HG03103 (cell line): Measurements from ENCODE around the gene AFAP1L2.

Source experiments
- ATAC-seq: cut with Tn5 transposase; IDR thresholded peaks from one replicate; pipeline ENCODE4 v1.9.1; 2021; ENCODE audit warnings: low read depth; ENCODE audit not compliant: unreplicated experiment

The AFAP1L2 gene

DNA sequence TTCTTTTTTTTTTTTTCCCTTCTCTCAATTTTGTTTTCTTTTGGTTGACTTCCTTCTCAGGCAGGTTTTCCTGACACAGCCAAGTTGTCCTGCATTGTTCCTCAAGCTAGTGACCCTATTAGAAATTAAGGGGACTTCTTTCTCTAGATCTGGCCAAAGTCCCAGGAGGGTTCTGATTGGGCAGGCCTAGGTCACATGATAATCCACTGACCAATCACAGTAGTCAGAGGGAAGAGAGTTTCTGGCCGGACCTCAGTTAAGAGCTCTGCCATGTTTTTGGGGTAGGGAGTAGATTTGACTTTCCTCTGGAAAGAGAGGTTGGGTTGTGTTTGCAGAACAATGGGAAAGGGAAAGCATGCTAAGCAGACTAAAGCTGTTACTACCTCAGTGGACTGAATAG lies 149.1 kb downstream of the AFAP1L2 start:
- no peak for ATAC-seq

DNA sequence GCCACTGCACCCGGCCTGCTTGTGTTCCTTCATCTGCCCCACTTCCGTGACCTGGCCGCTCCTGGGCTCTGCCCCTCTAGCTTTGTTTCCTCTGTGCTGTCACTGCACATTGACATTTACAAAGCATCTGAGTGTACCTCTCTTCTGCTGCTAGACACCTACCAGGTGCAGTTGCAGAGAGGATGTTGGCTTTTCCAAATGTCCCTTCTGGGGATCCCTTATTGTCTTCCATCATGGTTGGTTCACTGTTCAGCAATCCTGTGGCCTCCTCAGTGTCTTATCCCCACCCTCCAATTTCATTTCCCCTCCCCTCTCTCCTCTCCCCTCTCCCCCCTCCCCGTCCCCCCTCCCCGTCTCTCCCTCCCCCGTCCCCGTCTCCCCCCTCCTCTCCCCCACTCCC lies 151.4 kb downstream of the AFAP1L2 start:
- ATAC-seq, result no peak

GRCh38 chr10:114252092-114252491 lies 152.2 kb downstream of the AFAP1L2 start:
- ATAC-seq, result no peak

GRCh38 chr10:114250716-114251115 lies 153.6 kb downstream of the AFAP1L2 start:
- ATAC-seq, result no peak

- ATAC-seq, result no peak
Measured at GRCh38 chr10:114250236-114250635, 154.1 kb downstream of the AFAP1L2 start.

DNA sequence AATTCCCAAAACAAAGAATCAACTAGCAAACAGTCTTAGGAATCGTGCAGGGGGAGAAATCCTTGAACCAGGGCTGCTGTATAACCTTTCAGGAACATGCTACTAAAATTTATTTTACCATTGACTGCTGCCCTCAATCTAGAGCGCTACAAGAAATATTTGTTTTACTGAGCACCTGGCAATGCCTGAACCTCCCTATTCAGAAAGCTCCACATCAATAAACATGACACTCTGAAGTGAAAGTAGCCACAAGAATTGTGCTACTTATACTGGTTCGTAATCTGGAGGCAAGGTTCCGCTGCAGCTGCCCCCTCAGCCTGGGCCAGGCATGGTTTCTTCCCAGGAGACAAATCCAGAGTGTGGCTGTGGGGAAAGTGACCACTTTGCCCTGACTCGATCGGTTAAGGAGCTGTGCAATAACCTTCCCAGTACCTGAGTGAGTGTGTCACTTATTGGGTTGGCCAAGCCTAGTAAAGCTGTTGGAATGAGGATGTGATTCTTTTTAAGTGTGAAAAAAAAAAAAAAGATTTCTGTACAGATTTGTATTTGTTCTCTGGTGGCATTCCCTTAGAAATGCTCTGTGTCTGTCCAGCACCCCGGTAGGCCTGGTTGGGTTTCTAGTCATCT lies 157.5 kb downstream of the AFAP1L2 start:
- no peak for ATAC-seq

GRCh38 chr10:114245121-114245791 lies 159.0 kb downstream of the AFAP1L2 start:
- ATAC-seq, result no peak
